IPS DF 6.9 (cell line): ENCODE measurements around the gene SERTAD2.

ENCODE experiments used
- DNase-seq: peaks from one replicate; pipeline ENCODE4 v3.0.0-alpha.2; 2013; ENCODE audit warnings: low read depth, low spot score
- H3K27ac ChIP-seq: one replicate; pipeline ENCODE4 v1.5.1; 2013; ENCODE audit warnings: low read length, control low read depth
- H3K27me3 ChIP-seq: 2 replicates; pipeline ENCODE4 v1.6.1; 2013; ENCODE audit warnings: mild to moderate bottlenecking, low read length; ENCODE audit not compliant: control insufficient read depth, insufficient read depth
- H3K36me3 ChIP-seq: 2 replicates; pipeline ENCODE4 v1.6.1; 2013; ENCODE audit warnings: low read length; ENCODE audit not compliant: control insufficient read depth, insufficient read depth
- H3K4me1 ChIP-seq: 2 replicates; pipeline ENCODE4 v1.6.1; 2013; ENCODE audit warnings: low read length; ENCODE audit not compliant: control insufficient read depth, insufficient read depth
- H3K4me3 ChIP-seq: 2 replicates; pipeline ENCODE4 v1.5.1; 2013; ENCODE audit warnings: mild to moderate bottlenecking, low read length
- H3K9me3 ChIP-seq: 2 replicates; pipeline ENCODE4 v1.6.1; 2013; ENCODE audit warnings: low read length, inconsistent platforms; ENCODE audit not compliant: control insufficient read depth, insufficient read depth
- WGBS: extraction: QIAGEN DNeasy Blood & Tissue Kit; methylation state at CpG from one replicate; pipeline ENCODE4 v1.1.7; 2013; ENCODE audit warnings: mixed read lengths, missing lambda C conversion rate; ENCODE audit not compliant: insufficient read length, insufficient coverage; 5-methylcytosine and 5-hydroxymethylcytosine counted together

Gene SERTAD2

GRCh38 chr2:64598226-64598625 is 55.5 kb downstream of the SERTAD2 start:
- no peak overlapping the region for H3K4me3 ChIP-seq
- H3K4me1 ChIP-seq, result no peaks in the 10 kb centered on the region
- H3K9me3 ChIP-seq, result no peaks in the 10 kb centered on the region
- H3K36me3 ChIP-seq, result no peaks in the 10 kb centered on the region
- DNase-seq, result no peak
- no peak overlapping the region for H3K27ac ChIP-seq
- no peaks in the 10 kb centered on the region for H3K27me3 ChIP-seq
- no CpG with 5 or more reads among the region's 6 CpGs for WGBS

GRCh38 chr2:64595397-64596176 is 58.1 kb downstream of the SERTAD2 start:
- DNase-seq, result no peak
- Histone ChIP-seq H3K4me3 (no peak overlapping the region), H3K36me3 (no peaks in the 10 kb centered on the region; the same call in 1 of the 2 replicates), H3K27ac (no peak overlapping the region), H3K27me3 (no peaks in the 10 kb centered on the region), H3K9me3 (no peaks in the 10 kb centered on the region), H3K4me1 (no peaks in the 10 kb centered on the region)
- no CpG with 5 or more reads among the region's 4 CpGs for WGBS

- Histone ChIP-seq H3K27ac (no peak overlapping the region), H3K9me3 (no peaks in the 10 kb centered on the region), H3K36me3 (no peaks in the 10 kb centered on the region; the same call in 1 of the 2 replicates), H3K4me3 (no peak overlapping the region), H3K27me3 (no peaks in the 10 kb centered on the region), H3K4me1 (no peaks in the 10 kb centered on the region)
- no peak for DNase-seq
- WGBS, result no CpG with 5 or more reads among the region's 7 CpGs
Observed at GRCh38 chr2:64594226-64594989, 59.3 kb downstream of the SERTAD2 start.

GRCh38 chr2:64593035-64593655 is 60.6 kb downstream of the SERTAD2 start:
- no CpG with 5 or more reads among the region's 4 CpGs for WGBS
- DNase-seq, result no peak

GRCh38 chr2:64591188-64591587 is 62.5 kb downstream of the SERTAD2 start:
- Histone ChIP-seq H3K4me1 (no peaks in the 10 kb centered on the region), H3K4me3 (no peak overlapping the region), H3K9me3 (no peaks in the 10 kb centered on the region), H3K36me3 (no peaks in the 10 kb centered on the region; the same call in 1 of the 2 replicates), H3K27ac (no peak overlapping the region), H3K27me3 (no peaks in the 10 kb centered on the region)
- no peak for DNase-seq
- WGBS, result no CpG with 5 or more reads among the region's 4 CpGs

More at GRCh38 chr2:64593035-64593655, 60.6 kb downstream of the SERTAD2 start:
- no peak overlapping the region for H3K4me3 ChIP-seq
- no peaks in the 10 kb centered on the region for H3K4me1 ChIP-seq
- H3K27me3 ChIP-seq, result no peaks in the 10 kb centered on the region
- no peaks in the 10 kb centered on the region for H3K9me3 ChIP-seq
- no peak overlapping the region for H3K27ac ChIP-seq
- H3K36me3 ChIP-seq, result no peaks in the 10 kb centered on the region; the same call in 1 of the 2 replicates

- H3K4me3 ChIP-seq, result no peak overlapping the region
- no peak overlapping the region for H3K27ac ChIP-seq
Observed at GRCh38 chr2:64587561-64587960, 66.2 kb downstream of the SERTAD2 start.

GRCh38 chr2:64586883-64587481 is 66.7 kb downstream of the SERTAD2 start:
- DNase-seq, result no peak
- Histone ChIP-seq H3K9me3 (no peaks in the 10 kb centered on the region), H3K36me3 (no peaks in the 10 kb centered on the region; the same call in 1 of the 2 replicates), H3K4me3 (no peak overlapping the region), H3K27ac (no peak overlapping the region), H3K27me3 (no peaks in the 10 kb centered on the region), H3K4me1 (no peaks in the 10 kb centered on the region)
- WGBS, result no CpG with 5 or more reads among the region's 6 CpGs

More at GRCh38 chr2:64587561-64587960, 66.2 kb downstream of the SERTAD2 start:
- no peak for DNase-seq
- no peaks in the 10 kb centered on the region; the same call in 1 of the 2 replicates for H3K36me3 ChIP-seq
- H3K27me3 ChIP-seq, result no peaks in the 10 kb centered on the region
- H3K4me1 ChIP-seq, result no peaks in the 10 kb centered on the region
- H3K9me3 ChIP-seq, result no peaks in the 10 kb centered on the region

- no peaks in the 10 kb centered on the region for H3K4me1 ChIP-seq
- no CpG with 5 or more reads among the region's 4 CpGs for WGBS
- H3K9me3 ChIP-seq, result no peaks in the 10 kb centered on the region
- no peaks in the 10 kb centered on the region for H3K36me3 ChIP-seq
- no peak overlapping the region for H3K27ac ChIP-seq
- DNase-seq, result no peak
- H3K4me3 ChIP-seq, result no peak overlapping the region
- H3K27me3 ChIP-seq, result no peaks in the 10 kb centered on the region
Observed at GRCh38 chr2:64586054-64586453, 67.7 kb downstream of the SERTAD2 start.

- WGBS, result no CpG with 5 or more reads among the region's 5 CpGs
- Histone ChIP-seq H3K4me3 (no peak overlapping the region), H3K9me3 (no peaks in the 10 kb centered on the region), H3K27me3 (no peaks in the 10 kb centered on the region), H3K36me3 (no peaks in the 10 kb centered on the region), H3K27ac (no peak overlapping the region), H3K4me1 (no peaks in the 10 kb centered on the region)
- DNase-seq, result no peak
Observed at GRCh38 chr2:64582774-64583340, 70.9 kb downstream of the SERTAD2 start.
